Colonic mucosa (tissue), 4 donors: ENCODE measurements around the gene CRTAP. TPM values are rescaled to one million over a fixed set of nuclear protein-coding genes. Genes with fewer than 3 reads are reported as not detected.

Experiments used
- DNase-seq: peaks from one replicate; pipeline ENCODE4 v3.0.0-alpha.2; 2020
- H3K27ac ChIP-seq: fragments of 200-600 bp; one replicate; pipeline ENCODE4 v1.8.0; 2021
- H3K27me3 ChIP-seq: fragments of 200-600 bp; one replicate; pipeline ENCODE4 v1.8.0; 2021
- H3K36me3 ChIP-seq: fragments of 200-600 bp; one replicate; pipeline ENCODE4 v1.8.0; 2021
- H3K4me1 ChIP-seq: fragments of 200-600 bp; one replicate; pipeline ENCODE4 v1.8.0; 2021; ENCODE audit warnings: mild to moderate bottlenecking
- H3K4me3 ChIP-seq: fragments of 200-600 bp; one replicate; pipeline ENCODE4 v1.8.0; 2021
- H3K9ac ChIP-seq, 2 donors: one replicate each; pipeline ENCODE4 v1.7.0; 2013; ENCODE audit warnings: control low read depth in 2 of 2, low read depth in 2 of 2, low read length in 2 of 2
- H3K9me3 ChIP-seq: fragments of 200-600 bp; one replicate; pipeline ENCODE4 v1.8.0; 2021
- CTCF ChIP-seq: fragments of 200-600 bp; IDR thresholded peaks from one replicate; pipeline ENCODE4 v1.8.0; 2022; ENCODE audit warnings: antibody characterized with exemption, mild to moderate bottlenecking
- intact Hi-C: fragments of 100-400 bp; cut with DNase I; formaldehyde crosslinking; loops from one replicate; pipeline ENCODE4 v1.14.1; 2022
- total RNA-seq, 2 donors: library from RNA; stranded (reverse); fragmentation: NEBNext Ultra II Directional in 1 of 2; extraction: Animal tissue kit (Norgen Biotek cat#: 25700) in 1 of 2; gene quantifications; one replicate each; pipeline ENCODE4 v1.2.1, GENCODE V29; 2021
- donor health status: healthy.
- donor health status: DM: no; HTN: no; CAD: no.
- donor health status: DM: no; HTN: no; CAD: no.

Gene CRTAP
- total RNA-seq, 2 donors from 2014 or later, result 92.7 to 101 TPM

- Histone ChIP-seq H3K27ac (no peak overlapping the region), H3K4me3 (no peak overlapping the region), H3K9ac (no peak overlapping the region), H3K27me3 (no peaks in the 10 kb centered on the region), H3K4me1 (no peaks in the 10 kb centered on the region), H3K9me3 (no peaks in the 10 kb centered on the region), H3K36me3 (no peaks in the 10 kb centered on the region)
- no peak for DNase-seq
- TF ChIP-seq CTCF, result no peak
- intact Hi-C loops, result no loop called here
These were observed 2.2 kb upstream of the CRTAP start for GRCh38 chr3:33111581-33111980.

GRCh38 chr3:33114622-33115023, 809 bp downstream of the CRTAP start:
- Histone ChIP-seq H3K27me3 (no peaks in the 10 kb centered on the region), H3K9me3 (no peaks in the 10 kb centered on the region), H3K36me3 (no peaks in the 10 kb centered on the region), H3K4me1 (no peaks in the 10 kb centered on the region), H3K4me3 (peak overlapping the region; percentile 67), H3K27ac (peak overlapping the region; percentile 94), H3K9ac (peak overlapping the region in 1 of 2 donors; percentile 46)
- DNase-seq, result no peak
- intact Hi-C loops, result no loop called here
- no peak for TF ChIP-seq CTCF

GRCh38 chr3:33115024-33115768, 1.4 kb downstream of the CRTAP start:
- no peaks in the 10 kb centered on the region for H3K4me1 ChIP-seq
- H3K36me3 ChIP-seq, result no peaks in the 10 kb centered on the region
- peak overlapping the region; percentile 67 for H3K4me3 ChIP-seq
- H3K9ac ChIP-seq, result peak overlapping the region in 1 of 2 donors; percentile 46
- intact Hi-C loops, result no loop called here
- no peaks in the 10 kb centered on the region for H3K9me3 ChIP-seq
- H3K27me3 ChIP-seq, result no peaks in the 10 kb centered on the region
- H3K27ac ChIP-seq, result peak overlapping the region; percentile 94
- peak; percentile 69 for DNase-seq
- no peak for TF ChIP-seq CTCF

- no peak overlapping the region for H3K9ac ChIP-seq
- no peaks in the 10 kb centered on the region for H3K4me1 ChIP-seq
- peaks cover 4% of the 10 kb centered on the region for H3K36me3 ChIP-seq
- H3K9me3 ChIP-seq, result no peaks in the 10 kb centered on the region
- H3K27me3 ChIP-seq, result no peaks in the 10 kb centered on the region
- no peak for DNase-seq
- no peak overlapping the region for H3K27ac ChIP-seq
- intact Hi-C loops, result no loop called here
- no peak overlapping the region for H3K4me3 ChIP-seq
- TF ChIP-seq CTCF, result no peak
These were observed 3.6 kb downstream of the CRTAP start for GRCh38 chr3:33117461-33117860.

GRCh38 chr3:33119891-33120290, 6.1 kb downstream of the CRTAP start:
- Histone ChIP-seq H3K9ac (no peak overlapping the region), H3K4me3 (no peak overlapping the region), H3K9me3 (no peaks in the 10 kb centered on the region), H3K36me3 (peaks cover 4% of the 10 kb centered on the region), H3K27me3 (no peaks in the 10 kb centered on the region), H3K4me1 (no peaks in the 10 kb centered on the region), H3K27ac (no peak overlapping the region)
- intact Hi-C loops, result no loop called here
- no peak for TF ChIP-seq CTCF
- no peak for DNase-seq
